ENCODE measurements around the gene OLFML2A. TPM values are rescaled to one million over a fixed set of nuclear protein-coding genes. Genes with fewer than 3 reads are reported as not detected.

The OLFML2A gene
- total and polyA plus RNA-seq, 2 of the 4 experiments (the other 2 are of a cell fraction), result 2.0 to 5.9 TPM

DNA sequence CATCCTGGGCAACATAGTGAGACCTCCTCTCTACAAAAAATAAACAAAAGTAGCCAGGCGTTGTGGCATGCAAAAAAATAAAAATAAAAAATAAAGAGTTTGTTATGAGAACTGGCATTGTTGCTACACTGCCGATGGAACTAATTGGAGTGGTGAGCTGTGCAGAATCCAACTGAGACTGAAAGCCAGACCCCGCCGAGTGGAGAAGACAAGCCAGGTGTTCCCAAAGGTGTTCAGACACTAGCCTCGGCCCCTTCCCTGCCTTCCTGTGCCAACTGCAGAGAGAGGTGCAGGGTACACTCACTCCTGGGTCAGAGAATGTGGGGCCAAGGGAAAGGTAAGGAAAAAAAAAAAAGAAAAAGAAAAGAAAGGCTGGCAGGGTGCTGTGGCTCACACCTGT, 38.7 kb downstream of the OLFML2A start:
- ChIA-PET CTCF (no interaction called here), POLR2A (ENCODE audit: unreplicated experiment) (no interaction called here)
- Histone ChIP-seq H3K27me3 (ENCODE audit: control insufficient read depth, insufficient read depth, low read length) (no peaks in the 10 kb centered on the region), H3K4ac (ENCODE audit: low read depth, low read length) (no peak overlapping the region), H4K5ac (ENCODE audit: low read depth, low read length) (no peak overlapping the region), H4K20me1 (ENCODE audit: insufficient read depth, low read length) (no peaks in the 10 kb centered on the region), H2BK20ac (ENCODE audit: low read depth, low read length) (no peak overlapping the region), H3K9me1 (ENCODE audit: insufficient read depth, low read length) (peaks cover 22% of the 10 kb centered on the region), H3K4me3 (ENCODE audit: insufficient read depth, low read depth, low read length) (no peak overlapping the region), H2BK120ac (ENCODE audit: low read depth, low read length) (no peak overlapping the region), H3K23ac (ENCODE audit: low read depth, low read length) (no peak overlapping the region), H3K18ac (ENCODE audit: low read depth, low read length) (no peak overlapping the region), H2AK9ac (replicated peaks; ENCODE audit: low read depth, low read length, poor library complexity) (no peak overlapping the region), H3K9ac (ENCODE audit: low read depth, low read length) (no peak overlapping the region), H4K91ac (ENCODE audit: insufficient read depth, low read depth, low read length) (no peak overlapping the region), H3K14ac (replicated peaks; ENCODE audit: low read depth, low read length) (no peak overlapping the region), H4K8ac (ENCODE audit: low read depth in 2 of 2, low read length in 2 of 2) (no peak overlapping the region), H3K27ac (ENCODE audit: insufficient read depth, low read length) (no peak overlapping the region), H2BK15ac (ENCODE audit: low read depth, low read length) (no peak overlapping the region), H3K4me1 (ENCODE audit: control insufficient read depth, insufficient read depth, low read length) (peaks cover 29% of the 10 kb centered on the region), H2AFZ (replicated peaks; ENCODE audit: low read length, poor library complexity) (no peak overlapping the region), H3K56ac (ENCODE audit: extremely low read depth, insufficient read depth, low read length) (no peak overlapping the region), H2AK5ac (ENCODE audit: low read depth, low read length) (no peak overlapping the region), H3K9me3 (ENCODE audit: control insufficient read depth, insufficient read depth, low read length) (no peaks in the 10 kb centered on the region), H2BK5ac (ENCODE audit: low read depth, low read length, poor library complexity, severe bottlenecking) (no peak overlapping the region), H3K79me1 (ENCODE audit: low read depth in 1 of 2, low read length in 2 of 2) (peaks cover 0 to 7% of the 10 kb centered on the region in 2 experiments; a peak in 2 of 4 replicates), H3K4me2 (ENCODE audit: low read depth, low read length) (no peak overlapping the region), H3K36me3 (ENCODE audit: control insufficient read depth, insufficient read depth, low read length) (no peaks in the 10 kb centered on the region)
- in situ Hi-C loops (cut with MboI; ENCODE audit: low sequenced_read_pairs), result no loop called here
- BruUV-seq (replicated peaks), result no TSS peak
- dilution Hi-C loops (cut with HindIII; ENCODE audit: low sequenced_read_pairs, unreplicated experiment), result no loop called here
- 100% methylated on average over 3 of the region's 5 CpGs; no CpG with 5 or more reads in 1 of the 2 experiments for WGBS, 2 experiments (ENCODE audit: extremely low coverage in 2 of 2, insufficient read length in 1 of 2)
- intact Hi-C loops (cut with micrococcal nuclease), result no loop called here
- no peak for TF ChIP-seq MXI1 (IDR thresholded peaks at IDR 0.05; ENCODE audit: borderline replicate concordance, low read depth, low read length)
- TF ChIP-seq, protein P1, sequence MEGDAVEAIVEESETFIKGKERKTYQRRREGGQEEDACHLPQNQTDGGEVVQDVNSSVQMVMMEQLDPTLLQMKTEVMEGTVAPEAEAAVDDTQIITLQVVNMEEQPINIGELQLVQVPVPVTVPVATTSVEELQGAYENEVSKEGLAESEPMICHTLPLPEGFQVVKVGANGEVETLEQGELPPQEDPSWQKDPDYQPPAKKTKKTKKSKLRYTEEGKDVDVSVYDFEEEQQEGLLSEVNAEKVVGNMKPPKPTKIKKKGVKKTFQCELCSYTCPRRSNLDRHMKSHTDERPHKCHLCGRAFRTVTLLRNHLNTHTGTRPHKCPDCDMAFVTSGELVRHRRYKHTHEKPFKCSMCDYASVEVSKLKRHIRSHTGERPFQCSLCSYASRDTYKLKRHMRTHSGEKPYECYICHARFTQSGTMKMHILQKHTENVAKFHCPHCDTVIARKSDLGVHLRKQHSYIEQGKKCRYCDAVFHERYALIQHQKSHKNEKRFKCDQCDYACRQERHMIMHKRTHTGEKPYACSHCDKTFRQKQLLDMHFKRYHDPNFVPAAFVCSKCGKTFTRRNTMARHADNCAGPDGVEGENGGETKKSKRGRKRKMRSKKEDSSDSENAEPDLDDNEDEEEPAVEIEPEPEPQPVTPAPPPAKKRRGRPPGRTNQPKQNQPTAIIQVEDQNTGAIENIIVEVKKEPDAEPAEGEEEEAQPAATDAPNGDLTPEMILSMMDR (conservative IDR thresholded peaks at IDR 0.05; ENCODE audit: low read depth, low read length), result no peak
- TF ChIP-seq FOS (IDR thresholded peaks at IDR 0.05; ENCODE audit: low read depth, low read length), result no peak
- TF ChIP-seq, protein P2, sequence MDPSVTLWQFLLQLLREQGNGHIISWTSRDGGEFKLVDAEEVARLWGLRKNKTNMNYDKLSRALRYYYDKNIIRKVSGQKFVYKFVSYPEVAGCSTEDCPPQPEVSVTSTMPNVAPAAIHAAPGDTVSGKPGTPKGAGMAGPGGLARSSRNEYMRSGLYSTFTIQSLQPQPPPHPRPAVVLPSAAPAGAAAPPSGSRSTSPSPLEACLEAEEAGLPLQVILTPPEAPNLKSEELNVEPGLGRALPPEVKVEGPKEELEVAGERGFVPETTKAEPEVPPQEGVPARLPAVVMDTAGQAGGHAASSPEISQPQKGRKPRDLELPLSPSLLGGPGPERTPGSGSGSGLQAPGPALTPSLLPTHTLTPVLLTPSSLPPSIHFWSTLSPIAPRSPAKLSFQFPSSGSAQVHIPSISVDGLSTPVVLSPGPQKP (IDR thresholded peaks at IDR 0.05; ENCODE audit: borderline replicate concordance, low read depth, low read length), result no peak
- TF ChIP-seq POLR2A (IDR thresholded peaks at IDR 0.05; ENCODE audit: low read depth, low read length), result no peak
- TF ChIP-seq MAZ (IDR thresholded peaks at IDR 0.05; ENCODE audit: borderline replicate concordance, low read depth, low read length), result no peak
- TF ChIP-seq CHD1 (IDR thresholded peaks at IDR 0.05; ENCODE audit: low read depth, low read length), result no peak
- ATAC-seq (ENCODE audit: low read depth) (no peak), DNase-seq (no peak)
